HCT116 (cell line): ENCODE measurements around the gene TMEM128. TPM values are rescaled to one million over a fixed set of nuclear protein-coding genes. Genes with fewer than 3 reads are reported as not detected.

ENCODE experiments used
- ATAC-seq: fragments of 200-7000 bp; cut with Tn5 transposase; 2 replicates; pipeline ENCODE4 v1.9.1; 2020; ENCODE audit warnings: mild to moderate bottlenecking, moderate library complexity
- BruUV-seq: library from RNA; stranded (reverse); fragments of 400-500 nt; replicated peaks from 2 replicates; lab custom pipeline; 2021; lab: Mats Ljungman, UMichigan
- CTCF ChIA-PET: fragments of 300-600 bp; sonication (Branson Sonifier 250); formaldehyde crosslinking; loops from one replicate; lab custom pipeline; 2021; ENCODE audit warnings: antibody characterized with exemption; lab: Charles Lee
- POLR2A ChIA-PET: fragments of 300-600, 350-600 bp; sonication (Branson Sonifier 250); formaldehyde crosslinking; loops from one replicate; lab custom pipeline; 2021; ENCODE audit warnings: antibody characterized with exemption; lab: Charles Lee
- RAD21 ChIA-PET, 2 experiments: fragments of 300-600 bp; sonication (Branson Sonifier 250); formaldehyde crosslinking; loops; one replicate each; lab custom pipeline; 2023; ENCODE audit warnings: low total read pairs in 2 of 2; ENCODE audit not compliant: uncharacterized antibody in 2 of 2, unreplicated experiment in 2 of 2, low non-redundant PET in 1 of 2; lab: Charles Lee
- DNase-seq: peaks from one replicate; pipeline ENCODE4 v3.0.0-alpha.2; 2010; ENCODE audit warnings: low read depth, low spot score
- H2AFZ ChIP-seq: fragments of 200-600 bp; shearing (Covaris generic), sonication (generic); 2 replicates; pipeline ENCODE4 v1.6.1; 2017; ENCODE audit warnings: low read depth, mixed run types, mixed read lengths, antibody characterized with exemption, low read length; ENCODE audit not compliant: poor library complexity, severe bottlenecking
- H3K27ac ChIP-seq: 2 replicates; pipeline ENCODE4 v1.5.1; 2012; ENCODE audit warnings: low read depth, low read length
- H3K27me3 ChIP-seq: fragments of 200-600 bp; sonication (generic); 2 replicates; pipeline ENCODE4 v1.6.1; 2016; ENCODE audit warnings: mixed run types, low read length, mixed read lengths; ENCODE audit not compliant: insufficient read depth
- H3K36me3 ChIP-seq, 2 experiments: fragments of 200-500 bp in 1 of 2; fragments of 200-600 bp in 1 of 2; sonication (Bioruptor generic) in 1 of 2; sonication (generic) in 1 of 2; 2 replicates each; pipeline versions ENCODE4 v1.5.1 to v1.6.1; 2014 to 2016; ENCODE audit warnings: low read length in 2 of 2, inconsistent platforms in 1 of 2, mixed read lengths in 1 of 2, mixed run types in 1 of 2; ENCODE audit not compliant: insufficient read depth in 2 of 2, control insufficient read depth in 1 of 2
- H3K4me1 ChIP-seq, 2 experiments: fragments of 200-600 bp in 1 of 2; sonication (generic) in 1 of 2; 2 replicates each; pipeline versions ENCODE4 v1.5.1 to v1.6.1; 2012 to 2017; ENCODE audit warnings: low read length in 2 of 2, inconsistent platforms in 1 of 2, mild to moderate bottlenecking in 1 of 2, mixed read lengths in 1 of 2, mixed run types in 1 of 2, moderate library complexity in 1 of 2; ENCODE audit not compliant: insufficient read depth in 2 of 2, control insufficient read depth in 1 of 2
- H3K4me2 ChIP-seq: fragments of 200-600 bp; sonication (generic); 2 replicates; pipeline ENCODE4 v1.6.1; 2017; ENCODE audit warnings: mixed run types, low read length, mixed read lengths
- H3K4me3 ChIP-seq, 2 experiments: fragments of 200-600 bp in 1 of 2; sonication (generic) in 1 of 2; replicated peaks in 1 of 2; 2 replicates each; pipeline ENCODE4 v1.5.1; 2011 to 2016; ENCODE audit warnings: low read length in 2 of 2, control low read depth in 1 of 2, low read depth in 1 of 2, mild to moderate bottlenecking in 1 of 2, mixed read lengths in 1 of 2, mixed run types in 1 of 2
- H3K79me2 ChIP-seq: fragments of 200-600 bp; sonication (generic); 2 replicates; pipeline ENCODE4 v1.6.1; 2017; ENCODE audit warnings: mild to moderate bottlenecking, mixed run types, low read length, moderate library complexity, mixed read lengths; ENCODE audit not compliant: insufficient read depth
- H3K9ac ChIP-seq: fragments of 200-600 bp; sonication (generic); 2 replicates; pipeline ENCODE4 v1.6.1; 2016; ENCODE audit warnings: low read length, mixed read lengths
- H3K9me2 ChIP-seq: fragments of 200-600 bp; sonication (generic), shearing (Covaris generic); 2 replicates; pipeline ENCODE4 v1.6.1; 2017; ENCODE audit warnings: mixed run types, mild to moderate bottlenecking, moderate library complexity; ENCODE audit not compliant: insufficient read depth
- H3K9me3 ChIP-seq, 2 experiments: fragments of 200-500 bp in 1 of 2; fragments of 200-600 bp in 1 of 2; sonication (Bioruptor generic) in 1 of 2; sonication (generic) in 1 of 2; 2 replicates each; pipeline ENCODE4 v1.6.1; 2014 to 2017; ENCODE audit warnings: low read length in 2 of 2, mixed read lengths in 2 of 2, inconsistent platforms in 1 of 2, low read depth in 1 of 2, mild to moderate bottlenecking in 1 of 2, mixed run types in 1 of 2, moderate library complexity in 1 of 2; ENCODE audit not compliant: control insufficient read depth in 1 of 2, insufficient read depth in 1 of 2
- H4K20me1 ChIP-seq: fragments of 200-600 bp; sonication (generic), shearing (Covaris generic); 2 replicates; pipeline ENCODE4 v1.6.1; 2017; ENCODE audit warnings: mixed run types, mild to moderate bottlenecking, moderate library complexity; ENCODE audit not compliant: insufficient read depth
- ATF3 ChIP-seq: IDR thresholded peaks from 2 replicates; pipeline ENCODE4 v1.6.1; 2012
- CEBPB ChIP-seq: IDR thresholded peaks from 2 replicates; pipeline ENCODE4 v1.6.1; 2012; ENCODE audit warnings: low read depth
- CTCF ChIP-seq, 3 experiments: fragments of 200-600 bp in 1 of 3; sonication (generic) in 1 of 3; IDR thresholded peaks in 2 of 3; conservative IDR thresholded peaks in 1 of 3; 2 replicates each; pipeline ENCODE4 v1.5.1; 2012 to 2017; ENCODE audit warnings: low read depth in 2 of 3, low read length in 2 of 3, antibody characterized with exemption in 1 of 3, borderline replicate concordance in 1 of 3, control low read depth in 1 of 3, mild to moderate bottlenecking in 1 of 3, mixed read lengths in 1 of 3, mixed run types in 1 of 3, moderate library complexity in 1 of 3; ENCODE audit not compliant: insufficient read depth in 1 of 3
- EGR1 ChIP-seq: IDR thresholded peaks from 2 replicates; pipeline ENCODE4 v1.6.1; 2012; ENCODE audit warnings: low read depth
- ELF1 ChIP-seq: IDR thresholded peaks from 2 replicates; pipeline ENCODE4 v1.6.1; 2012; ENCODE audit warnings: low read depth, borderline replicate concordance
- EZH2 ChIP-seq: fragments of 200-600 bp; sonication (generic); IDR thresholded peaks from 2 replicates; pipeline ENCODE4 v1.6.1; 2017; ENCODE audit warnings: antibody characterized with exemption, mixed run types
- EZH2phosphoT487 ChIP-seq: fragments of 200-600 bp; IDR thresholded peaks from 2 replicates; pipeline ENCODE4 v1.6.1; 2018; ENCODE audit warnings: antibody characterized with exemption, borderline replicate concordance
- FOSL1 ChIP-seq: IDR thresholded peaks from 2 replicates; pipeline ENCODE4 v1.6.1; 2012; ENCODE audit warnings: low read depth
- JUND ChIP-seq: IDR thresholded peaks from 2 replicates; pipeline ENCODE4 v1.6.1; 2012
- POLR2A ChIP-seq: IDR thresholded peaks from 2 replicates; pipeline ENCODE4 v1.7.0; 2011; ENCODE audit warnings: borderline replicate concordance; ENCODE audit not compliant: insufficient read depth, insufficient read length; ENCODE audit errors: extremely low read depth
- POLR2AphosphoS5 ChIP-seq: IDR thresholded peaks from 2 replicates; pipeline ENCODE4 v1.6.1; 2011; ENCODE audit warnings: mild to moderate bottlenecking, low read depth, low read length, moderate library complexity
- RAD21 ChIP-seq: IDR thresholded peaks from 2 replicates; pipeline ENCODE4 v1.6.1; 2012; ENCODE audit warnings: low read depth, mild to moderate bottlenecking
- SIN3A ChIP-seq: IDR thresholded peaks from 2 replicates; pipeline ENCODE4 v1.6.1; 2012; ENCODE audit warnings: low read depth
- SP1 ChIP-seq: IDR thresholded peaks from 2 replicates; pipeline ENCODE4 v1.6.1; 2012; ENCODE audit warnings: low read depth
- SRF ChIP-seq: IDR thresholded peaks from 2 replicates; pipeline ENCODE4 v1.6.1; 2012; ENCODE audit warnings: low read depth
- TCF7L2 ChIP-seq: IDR thresholded peaks from 2 replicates; pipeline ENCODE4 v1.7.0; 2011; ENCODE audit warnings: borderline replicate concordance, inconsistent platforms; ENCODE audit not compliant: insufficient read depth, insufficient read length; ENCODE audit errors: extremely low read depth
- YY1 ChIP-seq: IDR thresholded peaks from 2 replicates; pipeline ENCODE4 v1.6.1; 2011; ENCODE audit warnings: low read length, low read depth, moderate library complexity, mild to moderate bottlenecking; ENCODE audit not compliant: insufficient replicate concordance; ENCODE audit errors: extremely low read depth
- ZNF274 ChIP-seq: fragments of 200-500 bp; sonication (Bioruptor generic); IDR thresholded peaks from 2 replicates; pipeline ENCODE4 v1.6.1; 2014; ENCODE audit warnings: mild to moderate bottlenecking, low read depth, low read length, inconsistent platforms
- intact Hi-C: fragments of 100-400 bp; cut with micrococcal nuclease; formaldehyde crosslinking; loops from 2 replicates; pipeline ENCODE4 v1.10.0; 2022
- total RNA-seq: library from RNA; stranded (reverse); gene quantifications from one replicate; pipeline ENCODE4 v1.2.1, GENCODE V29; 2021; ENCODE audit not compliant: unreplicated experiment
- TF ChIP-seq, protein P1 (sequence below): IDR thresholded peaks from 2 replicates; pipeline ENCODE4 v1.6.1; 2012
- TF ChIP-seq, protein P2 (sequence below): IDR thresholded peaks from 2 replicates; pipeline ENCODE4 v1.6.1; 2011; ENCODE audit warnings: mild to moderate bottlenecking, low read length, moderate library complexity; ENCODE audit not compliant: insufficient replicate concordance; ENCODE audit errors: extremely low read depth

Gene TMEM128
- total RNA-seq, 1 experiment from 2014 or later: 19.5 TPM

- Histone ChIP-seq H3K4me2 (no peak overlapping the region), H3K79me2 (no peaks in the 10 kb centered on the region), H4K20me1 (no peaks in the 10 kb centered on the region), H3K9ac (no peak overlapping the region), H2AFZ (no peak overlapping the region), H3K27me3 (peaks cover 4% of the 10 kb centered on the region; the same call in 1 of the 2 replicates), H3K9me3 (no peaks in the 10 kb centered on the region), H3K27ac (no peak overlapping the region), H3K4me1 (no peaks in the 10 kb centered on the region), H3K9me2 (no peaks in the 10 kb centered on the region), H3K36me3 (no peaks in the 10 kb centered on the region), H3K4me3 (no peak overlapping the region)
- BruUV-seq: no TSS peak
- POLR2A ChIA-PET: no interaction called here
- ATAC-seq (no peak), DNase-seq (no peak)
- intact Hi-C loops: no loop called here
- TF ChIP-seq ELF1: no peak
- no peak for TF ChIP-seq EGR1
- no peak for TF ChIP-seq ATF3
- no peak for TF ChIP-seq SRF
- TF ChIP-seq FOSL1: no peak
- TF ChIP-seq JUND: no peak
- TF ChIP-seq EZH2: no peak
- TF ChIP-seq, protein P1, sequence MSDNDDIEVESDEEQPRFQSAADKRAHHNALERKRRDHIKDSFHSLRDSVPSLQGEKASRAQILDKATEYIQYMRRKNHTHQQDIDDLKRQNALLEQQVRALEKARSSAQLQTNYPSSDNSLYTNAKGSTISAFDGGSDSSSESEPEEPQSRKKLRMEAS: no peak
- TF ChIP-seq YY1: no peak
- TF ChIP-seq POLR2A: no peak
- no peak for TF ChIP-seq ZNF274
- no peak for TF ChIP-seq CTCF (IDR thresholded peaks at IDR 0.05 in 2 of 3, conservative IDR thresholded peaks at IDR 0.05 in 1 of 3; ENCODE audit: borderline replicate concordance in 1 of 3, insufficient read depth in 1 of 3, low read depth in 2 of 3, low read length in 2 of 3)
- TF ChIP-seq POLR2AphosphoS5: no peak
- no peak for TF ChIP-seq TCF7L2
- TF ChIP-seq, protein P2, sequence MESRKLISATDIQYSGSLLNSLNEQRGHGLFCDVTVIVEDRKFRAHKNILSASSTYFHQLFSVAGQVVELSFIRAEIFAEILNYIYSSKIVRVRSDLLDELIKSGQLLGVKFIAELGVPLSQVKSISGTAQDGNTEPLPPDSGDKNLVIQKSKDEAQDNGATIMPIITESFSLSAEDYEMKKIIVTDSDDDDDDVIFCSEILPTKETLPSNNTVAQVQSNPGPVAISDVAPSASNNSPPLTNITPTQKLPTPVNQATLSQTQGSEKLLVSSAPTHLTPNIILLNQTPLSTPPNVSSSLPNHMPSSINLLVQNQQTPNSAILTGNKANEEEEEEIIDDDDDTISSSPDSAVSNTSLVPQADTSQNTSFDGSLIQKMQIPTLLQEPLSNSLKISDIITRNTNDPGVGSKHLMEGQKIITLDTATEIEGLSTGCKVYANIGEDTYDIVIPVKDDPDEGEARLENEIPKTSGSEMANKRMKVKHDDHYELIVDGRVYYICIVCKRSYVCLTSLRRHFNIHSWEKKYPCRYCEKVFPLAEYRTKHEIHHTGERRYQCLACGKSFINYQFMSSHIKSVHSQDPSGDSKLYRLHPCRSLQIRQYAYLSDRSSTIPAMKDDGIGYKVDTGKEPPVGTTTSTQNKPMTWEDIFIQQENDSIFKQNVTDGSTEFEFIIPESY: no peak
- no peak for TF ChIP-seq CEBPB
- no peak for TF ChIP-seq SIN3A
- TF ChIP-seq SP1: no peak
- no peak for TF ChIP-seq EZH2phosphoT487
- TF ChIP-seq RAD21: no peak
- RAD21 ChIA-PET: no interaction called here
- CTCF ChIA-PET: no interaction called here
Observed at GRCh38 chr4:4225915-4226605, 22.0 kb downstream of the TMEM128 start.
